Raji (cell line): Measurements from ENCODE around the gene ADGRB3.

ENCODE experiments used
- POLR2A ChIP-seq: IDR thresholded peaks from 2 replicates; pipeline ENCODE4 v1.6.1; 2011; ENCODE audit warnings: low read depth, low read length, control low read depth; ENCODE audit not compliant: insufficient read depth

Gene ADGRB3

GRCh38 chr6:68675548-68675947 lies 40.5 kb downstream of the ADGRB3 start:
- no peak for TF ChIP-seq POLR2A

DNA sequence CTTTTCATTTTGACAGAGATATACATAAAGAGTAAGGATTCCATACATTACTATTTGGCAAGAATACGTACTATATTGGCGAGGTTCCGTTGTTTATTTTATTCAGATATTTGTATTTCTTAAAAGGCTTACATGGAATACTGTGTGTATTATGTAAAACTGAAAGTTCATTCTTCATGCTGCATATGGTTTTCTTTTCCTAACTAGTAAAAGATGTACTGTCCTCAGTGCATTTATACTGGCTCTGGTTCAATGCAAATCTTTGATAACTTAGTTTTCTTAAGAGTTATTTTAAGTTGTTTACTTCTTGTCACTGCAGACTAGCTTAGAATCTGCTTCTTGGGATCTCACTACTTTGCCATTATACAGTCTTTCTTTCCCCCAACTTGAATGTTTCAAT lies 42.0 kb downstream of the ADGRB3 start:
- no peak for TF ChIP-seq POLR2A

DNA sequence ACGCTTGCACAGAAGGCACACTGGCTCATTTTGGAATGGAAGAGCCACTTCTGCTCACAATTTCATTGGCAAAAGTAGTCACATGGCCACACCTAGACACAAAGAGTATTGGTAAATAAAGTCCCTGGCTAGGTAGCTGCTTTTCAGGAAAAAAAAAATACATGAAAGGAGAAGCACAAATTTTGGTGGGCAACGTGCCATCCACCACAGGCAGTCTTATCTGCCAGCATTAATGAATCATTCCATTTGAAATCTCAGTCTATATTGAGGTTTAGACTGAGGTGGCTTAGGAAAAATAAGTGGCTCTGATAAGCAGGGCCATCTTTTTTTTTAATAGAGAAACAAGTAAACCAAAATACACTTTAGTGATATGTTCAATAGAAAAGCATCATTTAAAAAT lies 44.3 kb downstream of the ADGRB3 start:
- TF ChIP-seq POLR2A = no peak

- no peak for TF ChIP-seq POLR2A
These were observed 45.2 kb downstream of the ADGRB3 start for GRCh38 chr6:68680264-68680663.

GRCh38 chr6:68689910-68690309 lies 54.8 kb downstream of the ADGRB3 start:
- TF ChIP-seq POLR2A = no peak

GRCh38 chr6:68691120-68691519 lies 56.0 kb downstream of the ADGRB3 start:
- no peak for TF ChIP-seq POLR2A

DNA sequence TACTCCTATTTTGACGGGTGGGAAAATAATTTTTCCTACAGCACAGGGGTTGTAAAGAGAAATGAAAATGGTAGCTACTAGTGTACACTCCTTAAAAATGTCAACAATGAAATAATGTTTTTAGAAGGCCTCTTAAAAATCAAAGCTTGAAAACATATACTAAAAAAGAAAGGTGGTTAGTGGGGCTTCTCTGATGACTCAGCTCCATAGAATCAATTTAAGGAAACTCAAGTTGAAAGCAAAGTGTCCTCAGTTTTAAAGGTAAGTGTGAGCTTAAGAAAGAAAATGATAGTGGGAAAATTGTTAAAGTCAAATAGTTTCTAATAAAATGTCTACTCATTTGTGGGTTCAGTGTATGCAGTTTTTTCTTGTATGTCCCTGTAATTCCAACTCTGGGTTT lies 58.2 kb downstream of the ADGRB3 start:
- TF ChIP-seq POLR2A = no peak

DNA sequence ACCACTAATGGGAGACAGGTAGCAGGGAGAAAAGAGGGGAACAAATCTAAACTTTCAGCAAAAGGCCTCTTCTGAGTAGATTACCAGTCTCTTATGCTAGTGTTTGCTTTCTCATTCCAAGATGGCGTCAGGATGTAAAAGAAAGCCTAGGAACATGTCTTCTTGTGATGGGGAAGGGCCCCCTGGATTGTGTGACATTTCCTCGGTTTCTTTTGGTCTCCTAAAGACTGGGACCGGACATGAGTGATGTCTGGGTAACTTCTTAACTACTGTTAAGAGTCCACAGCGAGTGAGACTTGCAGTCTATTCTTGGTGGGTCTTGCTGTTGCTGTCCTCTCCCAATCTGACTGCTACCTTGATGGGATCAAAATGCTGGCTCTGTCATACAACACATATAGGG lies 60.3 kb downstream of the ADGRB3 start:
- no peak for TF ChIP-seq POLR2A

- TF ChIP-seq POLR2A = no peak
These were observed 60.8 kb downstream of the ADGRB3 start for GRCh38 chr6:68695838-68696237.

- no peak for TF ChIP-seq POLR2A
These were observed 62.3 kb downstream of the ADGRB3 start for GRCh38 chr6:68697394-68697793.

DNA sequence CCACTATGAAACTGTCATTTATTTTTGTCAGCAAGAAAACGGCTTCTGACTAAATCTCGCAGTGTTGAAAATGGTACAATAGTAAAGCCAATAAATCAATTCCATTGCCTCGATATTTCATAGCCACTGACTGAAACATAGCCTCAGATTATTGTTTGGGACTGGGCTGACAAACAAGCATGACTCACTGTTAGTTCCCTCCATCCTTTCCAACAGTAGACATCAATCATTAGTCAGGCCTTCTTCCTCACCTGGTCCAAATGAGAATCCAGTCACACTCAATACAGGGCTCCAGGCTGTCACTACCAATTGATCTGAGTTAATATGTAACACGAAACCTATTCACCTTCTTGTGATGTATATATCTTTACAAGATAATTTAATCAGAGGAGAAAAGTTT lies 66.1 kb downstream of the ADGRB3 start:
- TF ChIP-seq POLR2A = no peak

DNA sequence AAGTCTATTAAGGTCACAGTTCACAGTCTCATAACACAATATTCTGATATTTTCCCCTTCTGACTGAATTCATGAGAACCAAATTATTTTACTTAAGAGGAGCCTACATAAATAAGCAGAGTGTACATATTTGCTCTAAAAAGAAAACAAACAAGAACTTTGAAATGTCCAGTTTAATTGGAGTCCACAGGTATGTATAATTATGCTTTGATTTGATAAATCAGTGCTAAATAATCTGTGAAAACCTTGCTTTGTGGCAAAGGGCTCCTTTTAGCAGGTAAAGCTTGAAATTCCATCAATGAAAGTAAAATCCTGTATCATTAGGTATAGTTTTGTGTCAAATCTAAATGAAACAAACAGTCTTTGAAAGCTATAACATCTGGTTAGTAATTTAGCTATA lies 69.4 kb downstream of the ADGRB3 start:
- no peak for TF ChIP-seq POLR2A

- TF ChIP-seq POLR2A = no peak
These were observed 74.0 kb downstream of the ADGRB3 start for GRCh38 chr6:68709091-68709490.

DNA sequence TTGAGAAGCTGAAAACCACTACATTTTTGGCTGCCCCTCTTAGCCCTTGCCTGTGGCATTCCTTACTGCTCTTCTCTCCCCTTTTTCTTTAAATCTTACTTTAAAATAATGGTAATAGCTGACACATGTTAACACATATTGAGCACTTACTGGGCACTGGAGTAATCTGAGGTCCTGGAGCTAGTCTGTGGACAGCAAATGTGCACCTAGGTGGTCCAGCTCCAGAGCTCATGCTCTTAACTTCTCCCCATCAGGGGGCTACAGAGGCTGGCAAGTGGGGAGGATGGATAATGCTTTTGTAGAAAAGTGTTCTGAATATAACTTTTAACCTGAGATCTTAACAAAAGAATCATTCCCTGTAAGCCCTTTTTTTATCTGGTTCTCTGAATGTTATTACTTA lies 74.8 kb downstream of the ADGRB3 start:
- no peak for TF ChIP-seq POLR2A

- TF ChIP-seq POLR2A = no peak
These were observed 75.4 kb downstream of the ADGRB3 start for GRCh38 chr6:68710496-68710895.

DNA sequence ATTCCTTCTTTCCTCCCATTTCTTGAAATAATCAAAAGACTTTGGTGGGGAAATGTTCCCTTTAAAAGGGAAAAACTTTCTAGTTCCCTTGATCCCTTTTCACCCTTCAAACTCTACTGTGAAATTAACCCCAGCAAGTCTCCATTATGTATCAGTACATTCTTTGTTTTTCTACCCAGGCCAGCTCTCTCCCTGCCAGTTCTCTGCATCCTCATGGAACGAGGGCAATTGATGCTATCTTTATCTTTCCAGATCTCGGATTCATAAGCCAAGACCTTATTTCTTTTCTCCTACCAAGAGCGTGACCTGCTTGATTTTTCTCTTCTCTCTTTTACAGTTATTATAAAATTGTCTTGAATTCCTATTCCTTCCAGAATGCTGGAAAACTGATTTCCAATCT lies 75.8 kb downstream of the ADGRB3 start:
- no peak for TF ChIP-seq POLR2A

GRCh38 chr6:68711386-68712000 lies 76.4 kb downstream of the ADGRB3 start:
- TF ChIP-seq POLR2A = no peak
